Spleen (tissue), 11 donors: ENCODE measurements around the gene EXOSC5. TPM values are rescaled to one million over a fixed set of nuclear protein-coding genes. Genes with fewer than 3 reads are reported as not detected.

Experiments used
- DNase-seq: peaks from one replicate; pipeline ENCODE4 v3.0.0-alpha.2; 2020
- H3K27ac ChIP-seq, 8 donors: fragments of 200-600 bp; sonication (generic) in 7 of 8; 1 replicate in 4 of 8; 2 replicates in 4 of 8; pipeline versions ENCODE4 v1.5.0 to v1.8.0; 2016 to 2021; ENCODE audit warnings: inconsistent platforms in 4 of 8, mild to moderate bottlenecking in 4 of 8, moderate library complexity in 1 of 8
- H3K27me3 ChIP-seq, 7 donors: fragments of 200-600 bp; sonication (generic) in 6 of 7; replicated peaks in 1 of 7; 1 replicate in 4 of 7; 2 replicates in 3 of 7; pipeline versions ENCODE4 v1.5.0 to v1.8.0; 2016 to 2021; ENCODE audit warnings: inconsistent platforms in 3 of 7, mild to moderate bottlenecking in 1 of 7
- H3K36me3 ChIP-seq, 6 donors: fragments of 200-600 bp; sonication (generic) in 5 of 6; 1 replicate in 4 of 6; 2 replicates in 2 of 6; pipeline versions ENCODE4 v1.5.0 to v1.8.0; 2016 to 2021; ENCODE audit warnings: inconsistent platforms in 2 of 6
- H3K4me1 ChIP-seq, 6 donors: fragments of 200-600 bp; sonication (generic) in 5 of 6; 1 replicate in 3 of 6; 2 replicates in 3 of 6; pipeline versions ENCODE4 v1.5.0 to v1.8.0; 2016 to 2021; ENCODE audit warnings: inconsistent platforms in 3 of 6
- H3K4me3 ChIP-seq, 8 donors: fragments of 200-600 bp; sonication (generic) in 7 of 8; 1 replicate in 4 of 8; 2 replicates in 4 of 8; pipeline versions ENCODE4 v1.5.0 to v1.8.0; 2016 to 2021; ENCODE audit warnings: inconsistent platforms in 4 of 8, mild to moderate bottlenecking in 4 of 8, moderate library complexity in 2 of 8
- H3K9me3 ChIP-seq, 8 donors: fragments of 200-600 bp; sonication (generic) in 7 of 8; 1 replicate in 4 of 8; 2 replicates in 4 of 8; pipeline versions ENCODE4 v1.5.0 to v1.8.0; 2016 to 2021; ENCODE audit warnings: inconsistent platforms in 4 of 8
- CTCF ChIP-seq, 11 experiments: fragments of 200-600 bp in 7 of 11; fragments of 450-650 bp in 4 of 11; sonication (generic) in 4 of 11; IDR thresholded peaks in 8 of 11; conservative IDR thresholded peaks in 3 of 11; 1 replicate in 7 of 11; 2 replicates in 4 of 11; pipeline versions ENCODE4 v1.4.0 to v1.8.0; 2016 to 2021; ENCODE audit warnings: antibody characterized with exemption in 11 of 11, inconsistent platforms in 4 of 11, mild to moderate bottlenecking in 1 of 11
- POLR2A ChIP-seq, 3 donors: fragments of 450-650 bp; IDR thresholded peaks; one replicate each; pipeline ENCODE4 v1.5.1; 2017; ENCODE audit warnings: antibody characterized with exemption in 3 of 3, mild to moderate bottlenecking in 1 of 3
- POLR2AphosphoS5 ChIP-seq, 3 donors: sonication (generic); formaldehyde crosslinking; IDR thresholded peaks; one replicate each; pipeline ENCODE4 v1.5.1; 2017; ENCODE audit warnings: antibody characterized with exemption in 3 of 3
- WGBS, 5 donors: extraction: QIAGEN DNeasy Blood & Tissue Kit in 3 of 5; methylation state at CpG; one replicate each; pipeline versions ENCODE4 v1.1.5 to v1.1.7; 2013 to 2018; 5-methylcytosine and 5-hydroxymethylcytosine counted together
- intact Hi-C: fragments of 100-400 bp; cut with DNase I; formaldehyde crosslinking; loops from one replicate; pipeline ENCODE4 v1.15.0; 2023; ENCODE audit warnings: low total_unique reads
- polyA plus RNA-seq, 3 donors: library from polyadenylated mRNA; stranded (reverse); fragments of 200-250 nt; gene quantifications; one replicate each; pipeline ENCODE4 v1.2.1, GENCODE V29; 2013
- total RNA-seq, 7 donors: library from RNA; depleted of rRNA in 3 of 7; stranded (reverse); fragments of >200 nt in 3 of 7; fragmentation: NEBNext Ultra II Directional in 4 of 7; extraction: Animal tissue kit (Norgen Biotek cat#: 25700) in 4 of 7; gene quantifications; one replicate each; pipeline versions ENCODE4 v1.1.0 to v1.2.1, GENCODE V29; 2016 to 2021
- donor health status: healthy with polysubstance abuse.
- donor health status: DM: no; HTN: no; CAD: no; lungs with moderate emphysema.
- donor health status: DM: no; HTN: no; CAD: no.
- donor health status: Bipolar disorder and iron deficiency.
- donor health status: healthy.
- donor health status: DM: no; HTN: no; CAD: no.
- donor health status: DM: yes; HTN: yes; CAD: no.

Gene EXOSC5
- total and polyA plus RNA-seq, 10 donors: 10.1 to 53.8 (median 16.8) TPM

DNA sequence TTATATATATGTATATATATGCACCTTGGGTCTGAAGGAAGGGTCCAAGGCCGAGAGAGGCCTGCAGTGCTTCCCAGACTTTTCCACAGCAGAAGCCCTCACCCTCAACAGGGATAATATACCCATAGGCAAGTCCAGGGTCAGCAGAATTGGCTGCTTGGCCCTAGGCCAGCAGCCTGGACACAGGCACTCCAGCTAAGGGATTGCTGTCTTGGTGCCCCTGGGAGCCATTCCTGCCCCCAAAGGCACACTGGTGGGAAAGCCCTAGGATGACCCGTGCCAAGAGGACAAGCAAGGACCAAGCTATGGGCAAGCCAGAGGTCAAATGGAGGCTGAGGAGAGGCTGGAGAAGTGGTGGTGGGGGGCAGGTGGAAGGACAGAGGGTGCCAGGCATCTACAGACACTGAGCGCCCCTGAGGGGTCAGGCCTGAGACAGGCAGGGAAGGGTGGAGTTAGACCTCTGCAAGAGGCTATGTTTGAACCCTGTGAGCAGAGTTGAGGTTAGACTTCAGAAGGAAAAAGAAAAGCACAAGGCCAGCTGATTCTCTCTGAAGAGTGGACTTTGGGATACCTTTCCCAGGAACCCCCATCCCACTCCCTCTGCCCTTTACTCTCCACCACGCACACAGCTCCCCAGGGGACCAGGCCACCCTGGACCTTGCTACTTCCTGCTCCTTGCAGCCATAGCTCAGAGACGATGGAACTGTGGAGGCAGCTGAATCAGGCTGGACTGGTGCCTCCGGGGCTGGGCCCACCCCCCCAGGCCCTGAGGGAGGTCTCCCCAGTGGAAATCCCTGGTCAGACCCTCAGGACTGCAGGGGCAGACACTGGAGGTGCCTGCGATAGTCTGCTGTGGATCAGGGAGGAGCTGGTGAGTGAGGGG lies 45.6 kb upstream of the EXOSC5 start, which contains the start of gene ERICH4:
ERICH4 (plus strand) TSS at position 684 of the 883 bp plus-strand sequence; CDS start at position 698, 14 bp downstream.
- H3K9me3 ChIP-seq: no peaks in the 10 kb centered on the region
- peaks cover 0 to under 1% (median 0%) of the 10 kb centered on the region in 7 donors for H3K27me3 ChIP-seq
- H3K36me3 ChIP-seq: peaks cover 0 to 7% (median 5%) of the 10 kb centered on the region in 6 donors
- intact Hi-C loops: no loop called here
- peak; percentile 63 for DNase-seq
- peaks cover 5 to 29% (median 21%) of the 10 kb centered on the region in 6 donors for H3K4me1 ChIP-seq
- 67 to 78% (median 76%) methylated on average over 7 of the region's 7 CpGs for WGBS, 5 donors
- TF ChIP-seq CTCF (IDR thresholded peaks at IDR 0.05 in 8 of 11, conservative IDR thresholded peaks at IDR 0.05 in 3 of 11) (no peak), POLR2A (IDR thresholded peaks at IDR 0.05) (no peak), POLR2AphosphoS5 (IDR thresholded peaks at IDR 0.05) (no peak)
- H3K27ac ChIP-seq: no peak within 1 kb of the TSS
- no peak within 1 kb of the TSS for H3K4me3 ChIP-seq

- Histone ChIP-seq H3K27me3 (no peaks in the 10 kb centered on the region), H3K9me3 (no peaks in the 10 kb centered on the region), H3K27ac (no peak overlapping the region), H3K4me3 (no peak overlapping the region), H3K4me1 (peaks cover 5 to 28% (median 20%) of the 10 kb centered on the region in 6 donors), H3K36me3 (peaks cover 0 to 20% (median 11%) of the 10 kb centered on the region in 6 donors)
- DNase-seq: peak; percentile 63
- 83 to 90% (median 86%) methylated on average over 14 to 15 of the region's 15 CpGs for WGBS, 5 donors
- intact Hi-C loops: no loop called here
- TF ChIP-seq CTCF (IDR thresholded peaks at IDR 0.05 in 8 of 11, conservative IDR thresholded peaks at IDR 0.05 in 3 of 11) (no peak), POLR2AphosphoS5 (IDR thresholded peaks at IDR 0.05) (no peak), POLR2A (IDR thresholded peaks at IDR 0.05) (no peak)
These were observed 44.3 kb upstream of the EXOSC5 start for GRCh38 chr19:41441321-41441945.

DNA sequence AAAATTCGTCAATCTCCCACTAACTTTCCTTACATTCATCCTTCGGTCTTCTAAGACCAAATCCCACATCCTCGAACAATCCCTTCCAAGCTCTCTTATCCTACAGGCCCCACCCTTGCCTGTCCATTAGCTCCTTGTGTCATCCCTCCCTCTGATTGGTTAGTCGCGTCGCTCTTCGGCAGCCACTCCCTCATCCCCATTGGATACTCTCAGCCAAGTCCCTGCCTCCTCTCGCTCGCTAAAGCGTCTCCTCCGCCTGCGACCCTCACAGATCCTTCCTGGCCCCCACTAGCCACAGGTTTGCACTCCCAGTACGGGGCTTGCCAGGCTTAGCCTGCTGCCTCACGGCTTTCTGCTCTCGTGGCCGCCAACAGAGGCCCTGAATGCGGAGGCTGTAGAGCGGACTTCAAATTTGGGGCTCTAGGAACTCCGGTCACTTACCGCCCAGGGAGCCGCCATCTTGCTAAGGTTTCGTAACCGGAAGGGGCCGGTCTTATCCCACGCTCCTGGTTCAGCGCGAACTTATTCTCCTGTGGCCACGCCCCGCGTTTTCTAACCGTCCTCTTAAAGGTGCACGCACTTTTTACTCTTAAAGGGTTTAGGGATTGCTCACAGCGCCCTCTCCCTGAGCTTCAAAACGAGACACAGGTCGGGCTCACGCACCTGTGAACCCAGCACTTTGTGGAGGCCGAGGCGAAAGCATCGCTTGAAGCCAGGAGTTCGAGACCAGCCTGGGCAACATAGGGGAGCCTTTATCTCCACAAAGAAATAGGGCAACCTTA lies 42.5 kb upstream of the EXOSC5 start, which contains the start of gene DMAC2:
DMAC2 (minus strand) TSS at position 472 of the 782 bp plus-strand sequence; CDS start at position 459, 13 bp downstream.
- peak within 1 kb of the TSS; percentile 88 to 96 (median 93) for H3K27ac ChIP-seq
- intact Hi-C loops: no loop called here
- TF ChIP-seq POLR2A (IDR thresholded peaks at IDR 0.05) (peak in 1 of 3 donors; percentile 10), POLR2AphosphoS5 (IDR thresholded peaks at IDR 0.05) (peak; percentile 86 to 90 (median 88)), CTCF (IDR thresholded peaks at IDR 0.05 in 8 of 11, conservative IDR thresholded peaks at IDR 0.05 in 3 of 11) (peak in 10 of 11 experiments; percentile 25 to 70 (median 53))
- H3K9me3 ChIP-seq: no peaks in the 10 kb centered on the region
- peaks cover 5 to 32% (median 20%) of the 10 kb centered on the region in 6 donors for H3K4me1 ChIP-seq
- WGBS, 5 donors: 0 to 1% (median 1%) methylated on average over 29 to 40 of the region's 40 CpGs
- peak; percentile 98 for DNase-seq
- peaks cover 0 to 37% (median 14%) of the 10 kb centered on the region in 6 donors for H3K36me3 ChIP-seq
- peak within 1 kb of the TSS; percentile 48 to 94 (median 76) for H3K4me3 ChIP-seq
- no peaks in the 10 kb centered on the region for H3K27me3 ChIP-seq
